ENCODE data around the gene HOXA7.

The HOXA7 gene

DNA sequence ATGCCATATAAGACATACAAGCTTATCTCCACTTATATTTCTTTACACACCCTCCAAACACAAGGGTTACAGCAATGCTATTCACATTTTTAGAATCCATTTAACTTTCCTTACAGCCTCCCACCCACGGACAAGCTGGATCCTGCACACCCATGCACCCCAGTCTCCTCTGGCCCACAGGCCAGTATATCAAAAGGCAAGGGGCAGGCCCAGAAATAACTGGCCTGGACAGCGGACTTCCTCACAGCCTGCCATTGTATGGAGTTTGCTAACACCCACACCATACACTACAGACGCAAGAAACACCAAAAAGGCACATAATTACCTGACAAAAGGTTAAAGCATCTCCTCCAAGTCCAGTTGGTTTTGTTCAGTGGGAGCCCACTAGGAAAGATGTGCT, 37.9 kb downstream of the HOXA7 start:
- in situ Hi-C loops (cut with MboI; ENCODE audit: low pct_unique_long_range_greater_than_20kb, low sequenced_read_pairs, unreplicated experiment) = no loop called here
- TF ChIP-seq, protein P1, sequence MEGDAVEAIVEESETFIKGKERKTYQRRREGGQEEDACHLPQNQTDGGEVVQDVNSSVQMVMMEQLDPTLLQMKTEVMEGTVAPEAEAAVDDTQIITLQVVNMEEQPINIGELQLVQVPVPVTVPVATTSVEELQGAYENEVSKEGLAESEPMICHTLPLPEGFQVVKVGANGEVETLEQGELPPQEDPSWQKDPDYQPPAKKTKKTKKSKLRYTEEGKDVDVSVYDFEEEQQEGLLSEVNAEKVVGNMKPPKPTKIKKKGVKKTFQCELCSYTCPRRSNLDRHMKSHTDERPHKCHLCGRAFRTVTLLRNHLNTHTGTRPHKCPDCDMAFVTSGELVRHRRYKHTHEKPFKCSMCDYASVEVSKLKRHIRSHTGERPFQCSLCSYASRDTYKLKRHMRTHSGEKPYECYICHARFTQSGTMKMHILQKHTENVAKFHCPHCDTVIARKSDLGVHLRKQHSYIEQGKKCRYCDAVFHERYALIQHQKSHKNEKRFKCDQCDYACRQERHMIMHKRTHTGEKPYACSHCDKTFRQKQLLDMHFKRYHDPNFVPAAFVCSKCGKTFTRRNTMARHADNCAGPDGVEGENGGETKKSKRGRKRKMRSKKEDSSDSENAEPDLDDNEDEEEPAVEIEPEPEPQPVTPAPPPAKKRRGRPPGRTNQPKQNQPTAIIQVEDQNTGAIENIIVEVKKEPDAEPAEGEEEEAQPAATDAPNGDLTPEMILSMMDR (IDR thresholded peaks at IDR 0.05; ENCODE audit: extremely low read depth, insufficient read depth, missing control alignments) = no peak
- no peak for DNase-seq (ENCODE audit: low spot score)

GRCh38 chr7:27117887-27118491, 38.5 kb downstream of the HOXA7 start:
- in situ Hi-C loops (cut with MboI; ENCODE audit: low pct_unique_long_range_greater_than_20kb, low sequenced_read_pairs, unreplicated experiment) = no loop called here
- no peak for DNase-seq (ENCODE audit: low spot score)
- TF ChIP-seq, protein P1 (IDR thresholded peaks at IDR 0.05; ENCODE audit: extremely low read depth, insufficient read depth, missing control alignments) = no peak

GRCh38 chr7:27116962-27117886, 39.3 kb downstream of the HOXA7 start:
- in situ Hi-C loops (cut with MboI; ENCODE audit: low pct_unique_long_range_greater_than_20kb, low sequenced_read_pairs, unreplicated experiment) = no loop called here
- TF ChIP-seq, protein P1 (IDR thresholded peaks at IDR 0.05; ENCODE audit: extremely low read depth, insufficient read depth, missing control alignments) = no peak
- DNase-seq (ENCODE audit: low spot score) = no peak

- TF ChIP-seq, protein P1 (IDR thresholded peaks at IDR 0.05; ENCODE audit: extremely low read depth, insufficient read depth, missing control alignments) = no peak
- no peak for DNase-seq (ENCODE audit: low spot score)
- in situ Hi-C loops (cut with MboI; ENCODE audit: low pct_unique_long_range_greater_than_20kb, low sequenced_read_pairs, unreplicated experiment) = no loop called here
Observed at GRCh38 chr7:27116031-27116961, 40.2 kb downstream of the HOXA7 start.

GRCh38 chr7:27115221-27116026, 41.1 kb downstream of the HOXA7 start:
- DNase-seq (ENCODE audit: low spot score) = no peak
- in situ Hi-C loops (cut with MboI; ENCODE audit: low pct_unique_long_range_greater_than_20kb, low sequenced_read_pairs, unreplicated experiment) = no loop called here
- TF ChIP-seq, protein P1 (IDR thresholded peaks at IDR 0.05; ENCODE audit: extremely low read depth, insufficient read depth, missing control alignments) = no peak
